GM19324 (cell line): ENCODE measurements around the gene GLRA1.

Experiments used
- ATAC-seq: cut with Tn5 transposase; IDR thresholded peaks from one replicate; pipeline ENCODE4 v1.9.1; 2021; ENCODE audit warnings: mild to moderate bottlenecking, moderate library complexity; ENCODE audit not compliant: unreplicated experiment, low FRiP score

Gene GLRA1

DNA sequence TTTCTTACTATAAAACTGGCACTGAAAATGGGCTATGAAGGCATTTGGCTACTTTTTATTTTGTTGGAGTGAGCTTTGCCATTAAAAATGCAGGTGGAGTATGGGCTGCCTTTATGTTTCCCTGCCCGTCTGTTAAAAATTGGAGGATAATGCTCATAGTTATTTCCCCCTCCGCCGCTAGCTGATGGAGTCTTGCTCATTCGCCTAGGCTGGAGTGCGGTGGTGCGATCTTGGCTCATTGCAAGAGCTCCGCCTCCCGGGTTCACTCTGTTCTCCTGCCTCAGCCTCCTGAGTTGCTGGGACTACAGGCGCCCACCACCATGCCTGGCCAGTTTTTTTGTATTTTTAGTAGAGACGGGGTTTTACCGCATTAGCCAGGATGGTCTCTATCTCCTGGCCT, 144.3 kb downstream of the GLRA1 start:
- no peak for ATAC-seq

DNA sequence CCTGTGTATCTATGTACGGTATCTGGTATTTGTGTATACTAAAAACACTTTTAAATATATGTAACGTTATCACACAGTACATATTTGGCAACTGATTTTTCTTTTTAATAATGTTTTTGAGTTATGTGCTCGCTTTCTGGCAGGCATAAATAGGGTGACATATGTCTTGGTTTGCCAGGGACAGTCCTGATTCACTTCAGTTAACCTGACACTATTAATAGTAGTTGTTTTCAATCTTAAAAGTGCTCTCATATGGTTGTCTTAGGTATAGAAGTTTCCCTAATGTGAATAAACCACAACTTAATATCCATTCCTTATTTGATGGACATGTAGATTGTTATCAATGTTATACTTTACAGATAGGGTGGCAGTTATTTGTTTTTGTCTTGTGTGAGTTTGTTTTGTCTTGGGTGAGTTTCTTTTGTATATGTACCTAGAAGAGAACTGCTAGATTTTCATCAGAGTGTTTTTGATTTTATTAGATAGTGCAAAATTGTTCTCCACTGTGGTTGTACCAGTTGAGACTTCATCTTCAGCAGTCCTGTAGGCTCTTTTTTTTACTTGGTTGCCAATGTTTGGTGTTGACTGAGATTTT, 145.0 kb downstream of the GLRA1 start:
- ATAC-seq, result no peak

- no peak for ATAC-seq
Measured at GRCh38 chr5:151775025-151775606, 149.5 kb downstream of the GLRA1 start.

DNA sequence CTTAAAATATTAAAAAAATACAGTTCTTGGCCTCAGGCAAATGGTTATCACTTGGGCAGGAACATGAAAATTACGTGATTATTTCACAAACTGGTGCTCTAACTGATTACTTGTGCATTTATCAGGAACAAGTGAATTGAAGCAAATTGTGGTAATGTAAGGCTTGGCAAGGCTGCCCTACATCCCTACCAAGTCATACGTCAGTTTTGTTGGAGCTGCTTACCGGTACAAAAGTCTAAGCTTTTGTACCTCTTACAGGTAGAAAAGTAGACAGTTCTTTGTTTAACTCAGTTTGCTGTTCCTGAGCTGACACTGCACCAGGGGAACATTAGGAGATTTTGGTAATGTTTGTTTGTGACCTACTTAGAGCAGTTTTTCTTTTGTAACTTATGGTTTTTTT, 150.7 kb downstream of the GLRA1 start:
- no peak for ATAC-seq

- ATAC-seq, result no peak
Measured at GRCh38 chr5:151772846-151773561, 151.6 kb downstream of the GLRA1 start.
